K562 (cell line): ENCODE measurements around the gene PLAAT4. TPM values are rescaled to one million over a fixed set of nuclear protein-coding genes. Genes with fewer than 3 reads are reported as not detected.
A peak's percentile ranks its signal among the peaks of the same experiment; 100 is the strongest.

ENCODE experiments used
- ADNP ChIP-seq: fragments of 200-800 bp; sonication (Bioruptor generic); IDR thresholded peaks from 2 replicates; pipeline ENCODE4 v1.6.1; 2016; ENCODE audit warnings: missing genetic modification characterization, missing compliant biosample characterization
- CBFB ChIP-seq: sonication (generic); formaldehyde crosslinking; IDR thresholded peaks from 2 replicates; pipeline ENCODE4 v1.4.0; 2020; ENCODE audit warnings: mild to moderate bottlenecking, missing genetic modification reagents
- CREM ChIP-seq: IDR thresholded peaks from 2 replicates; pipeline ENCODE4 v1.6.1; 2014; ENCODE audit warnings: antibody characterized with exemption, low read depth
- ESRRB ChIP-seq: fragments of 250-450 bp; sonication (Bioruptor Pico); IDR thresholded peaks from 2 replicates; pipeline ENCODE4 v1.5.0; 2020; ENCODE audit warnings: mild to moderate bottlenecking, moderate library complexity, borderline replicate concordance
- HIVEP1 ChIP-seq: fragments of 250-450 bp; sonication (Bioruptor Pico); IDR thresholded peaks from 2 replicates; pipeline ENCODE4 v1.4.0; 2020; ENCODE audit warnings: mild to moderate bottlenecking
- MEF2D ChIP-seq: conservative IDR thresholded peaks from 2 replicates; pipeline ENCODE4 v1.6.1; 2016; ENCODE audit warnings: low read depth, missing genetic modification characterization, missing compliant biosample characterization
- NCOA6 ChIP-seq: fragments of 450-650 bp; IDR thresholded peaks from 2 replicates; pipeline ENCODE4 v1.6.1; 2017; ENCODE audit warnings: mild to moderate bottlenecking
- NUFIP1 ChIP-seq: fragments of 450-650 bp; IDR thresholded peaks from 2 replicates; pipeline ENCODE4 v1.6.1; 2018; ENCODE audit not compliant: partially characterized antibody
- PHB2 ChIP-seq: fragments of 450-650 bp; IDR thresholded peaks from 2 replicates; pipeline ENCODE4 v1.6.1; 2017; ENCODE audit warnings: low read depth
- POLR2AphosphoS2 ChIP-seq: IDR thresholded peaks from 2 replicates; pipeline ENCODE4 v1.6.1; 2012; ENCODE audit warnings: low read length, improper control_type of control experiment
- RBM15 ChIP-seq: fragments of 200-400 bp; formaldehyde crosslinking; IDR thresholded peaks from 2 replicates; pipeline ENCODE4 v1.6.1; 2018; ENCODE audit warnings: mild to moderate bottlenecking, low read length, moderate library complexity; ENCODE audit not compliant: insufficient read depth
- SRSF7 ChIP-seq: fragments of 200-400 bp; formaldehyde crosslinking; optimal IDR thresholded peaks from 2 replicates; pipeline ENCODE3; 2017; ENCODE audit warnings: mild to moderate bottlenecking, low read depth, low read length
- TCFL5 ChIP-seq: fragments of 250-450 bp; sonication (Bioruptor Pico); conservative IDR thresholded peaks from 2 replicates; pipeline ENCODE4 v1.6.1; 2021; ENCODE audit warnings: mild to moderate bottlenecking, moderate library complexity, matching md5 sums
- ZC3H11A ChIP-seq: IDR thresholded peaks from 2 replicates; pipeline ENCODE4 v1.6.1; 2012; ENCODE audit warnings: low read depth, low read length, improper control_type of control experiment
- ZFP1 ChIP-seq: fragments of 450-650 bp; formaldehyde crosslinking; IDR thresholded peaks from 2 replicates; pipeline ENCODE4 v1.4.0; 2020; ENCODE audit warnings: mild to moderate bottlenecking, mixed read lengths
- ZNF75A ChIP-seq: fragments of 450-650 bp; formaldehyde crosslinking; IDR thresholded peaks from 2 replicates; pipeline ENCODE4 v1.4.0; 2020; ENCODE audit warnings: mild to moderate bottlenecking
- ZNF780A ChIP-seq: fragments of 250-450 bp; sonication (Bioruptor Pico); IDR thresholded peaks from 2 replicates; pipeline ENCODE4 v1.5.0; 2021; ENCODE audit warnings: mild to moderate bottlenecking
- ZNF785 ChIP-seq: fragments of 250-450 bp; sonication (Bioruptor Pico); IDR thresholded peaks from 2 replicates; pipeline ENCODE4 v1.4.0; 2020; ENCODE audit warnings: mild to moderate bottlenecking
- polyA plus RNA-seq, 8 experiments: library from polyadenylated mRNA; depleted of rRNA in 4 of 8; stranded (reverse) in 5 of 8; unstranded in 3 of 8; fragments of >200 nt; fragmentation: Nextera tagmentation in 2 of 8; fragmentation: Illumina TruSeq in 1 of 8; extraction: Ambion mirVana in 2 of 8; extraction: Trizol in 1 of 8; gene quantifications; 2 replicates each; pipeline versions ENCODE4 v1.2.1 to v1.2.3, GENCODE V29; 2011 to 2014; ENCODE audit warnings: inconsistent platforms in 1 of 8, missing spikeins in 1 of 8
- total RNA-seq, 7 experiments: library from RNA; depleted of rRNA in 6 of 7; stranded (reverse); fragments of >200 nt in 6 of 7; fragmentation: Illumina TruSeq in 2 of 7; extraction: Trizol in 2 of 7; gene quantifications; 2 replicates each; pipeline versions ENCODE4 v1.2.1 to v1.2.3, GENCODE V29; 2011 to 2021; ENCODE audit warnings: low replicate concordance in 1 of 7
- TF ChIP-seq, protein P1 (sequence below): fragments of 250-450 bp; sonication (Bioruptor Pico); IDR thresholded peaks from 2 replicates; pipeline ENCODE4 v1.8.0; 2022; ENCODE audit warnings: inconsistent platforms, mild to moderate bottlenecking, moderate library complexity, borderline replicate concordance
- TF ChIP-seq, protein P2 (sequence below), 2 experiments: fragments of 450-650 bp; conservative IDR thresholded peaks; 2 replicates each; pipeline ENCODE4 v1.6.1; 2017; ENCODE audit warnings: mild to moderate bottlenecking in 2 of 2, moderate library complexity in 2 of 2
- TF ChIP-seq, protein P3 (sequence below): sonication (generic); formaldehyde crosslinking; IDR thresholded peaks from 2 replicates; pipeline ENCODE4 v1.9.0; 2022; ENCODE audit warnings: mild to moderate bottlenecking, missing genetic modification reagents
- TF ChIP-seq, protein P4 (sequence below): fragments of 450-650 bp; IDR thresholded peaks from 2 replicates; pipeline ENCODE4 v1.7.1; 2018; ENCODE audit warnings: mild to moderate bottlenecking, low read depth; ENCODE audit not compliant: partially characterized antibody
- TF ChIP-seq, protein P5 (sequence below): fragments of 250-450 bp; sonication (Bioruptor Pico); IDR thresholded peaks from 2 replicates; pipeline ENCODE4 v1.4.0; 2020

PLAAT4 gene
- total and polyA plus RNA-seq, 9 of the 15 experiments (the other 6 are each of a cell fraction or from before 2014, with no cell fraction given): 0.54 to 3.0 (median 1.3) TPM; not detected in 1

DNA sequence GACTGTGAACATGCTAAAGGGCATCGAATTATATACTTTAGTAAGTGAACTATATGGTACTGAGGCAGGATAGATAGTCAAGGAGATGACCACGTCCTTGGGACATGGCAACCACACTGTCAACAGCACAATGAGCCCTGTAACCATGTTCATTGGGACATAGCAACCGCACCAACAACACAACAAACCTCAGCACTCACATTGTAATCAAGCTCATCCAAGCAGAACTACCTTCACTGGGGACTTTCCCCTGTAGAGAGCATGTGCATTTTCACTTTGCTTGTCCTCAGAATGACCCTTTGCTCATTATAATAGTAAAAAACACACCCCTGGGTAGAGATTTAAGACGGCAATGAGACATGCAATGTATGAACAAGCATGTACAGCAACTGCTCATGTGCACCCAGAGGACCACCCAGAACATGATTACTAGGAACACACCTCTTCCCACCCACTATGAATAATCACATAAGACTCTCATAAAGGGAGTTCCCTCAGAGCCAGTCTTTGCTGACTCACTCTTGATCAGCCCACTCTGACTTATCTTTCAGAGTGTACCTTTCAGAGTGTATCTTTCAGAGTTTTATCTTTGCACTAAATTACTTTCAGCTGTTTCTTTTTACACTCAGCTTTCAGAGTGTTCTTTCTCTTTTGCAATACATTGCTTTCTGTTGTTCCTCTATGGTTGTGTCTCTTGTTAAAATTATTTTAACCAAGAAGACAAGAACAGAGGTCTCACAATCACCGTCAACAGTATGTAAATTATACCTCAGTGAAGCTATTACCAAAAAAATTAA lies 30.6 kb downstream of the PLAAT4 start (continued):
- TF ChIP-seq, protein P1, sequence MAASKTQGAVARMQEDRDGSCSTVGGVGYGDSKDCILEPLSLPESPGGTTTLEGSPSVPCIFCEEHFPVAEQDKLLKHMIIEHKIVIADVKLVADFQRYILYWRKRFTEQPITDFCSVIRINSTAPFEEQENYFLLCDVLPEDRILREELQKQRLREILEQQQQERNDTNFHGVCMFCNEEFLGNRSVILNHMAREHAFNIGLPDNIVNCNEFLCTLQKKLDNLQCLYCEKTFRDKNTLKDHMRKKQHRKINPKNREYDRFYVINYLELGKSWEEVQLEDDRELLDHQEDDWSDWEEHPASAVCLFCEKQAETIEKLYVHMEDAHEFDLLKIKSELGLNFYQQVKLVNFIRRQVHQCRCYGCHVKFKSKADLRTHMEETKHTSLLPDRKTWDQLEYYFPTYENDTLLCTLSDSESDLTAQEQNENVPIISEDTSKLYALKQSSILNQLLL (CRISPR knock-in tag): no peak
- TF ChIP-seq, protein P2, sequence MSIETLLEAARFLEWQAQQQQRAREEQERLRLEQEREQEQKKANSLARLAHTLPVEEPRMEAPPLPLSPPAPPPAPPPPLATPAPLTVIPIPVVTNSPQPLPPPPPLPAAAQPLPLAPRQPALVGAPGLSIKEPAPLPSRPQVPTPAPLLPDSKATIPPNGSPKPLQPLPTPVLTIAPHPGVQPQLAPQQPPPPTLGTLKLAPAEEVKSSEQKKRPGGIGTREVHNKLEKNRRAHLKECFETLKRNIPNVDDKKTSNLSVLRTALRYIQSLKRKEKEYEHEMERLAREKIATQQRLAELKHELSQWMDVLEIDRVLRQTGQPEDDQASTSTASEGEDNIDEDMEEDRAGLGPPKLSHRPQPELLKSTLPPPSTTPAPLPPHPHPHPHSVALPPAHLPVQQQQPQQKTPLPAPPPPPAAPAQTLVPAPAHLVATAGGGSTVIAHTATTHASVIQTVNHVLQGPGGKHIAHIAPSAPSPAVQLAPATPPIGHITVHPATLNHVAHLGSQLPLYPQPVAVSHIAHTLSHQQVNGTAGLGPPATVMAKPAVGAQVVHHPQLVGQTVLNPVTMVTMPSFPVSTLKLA (conservative IDR thresholded peaks at IDR 0.05): peak; percentile 39 to 74; a peak in 2 of 4 replicates
- TF ChIP-seq NCOA6: peak; percentile 41; the same call in 1 of the 2 replicates
- TF ChIP-seq NUFIP1: no peak
- TF ChIP-seq CBFB: no peak
- TF ChIP-seq ZNF75A: no peak
- TF ChIP-seq ZNF780A (CRISPR knock-in tag): no peak
- TF ChIP-seq MEF2D (tag): no peak; the same call in 1 of the 2 replicates
- no peak for TF ChIP-seq RBM15
- no peak for TF ChIP-seq ESRRB (CRISPR knock-in tag)
- TF ChIP-seq, protein P3, sequence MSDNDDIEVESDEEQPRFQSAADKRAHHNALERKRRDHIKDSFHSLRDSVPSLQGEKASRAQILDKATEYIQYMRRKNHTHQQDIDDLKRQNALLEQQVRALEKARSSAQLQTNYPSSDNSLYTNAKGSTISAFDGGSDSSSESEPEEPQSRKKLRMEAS (CRISPR knock-in tag): peak; percentile 52; the same call in 1 of the 2 replicates
- no peak for TF ChIP-seq ZC3H11A
- TF ChIP-seq POLR2AphosphoS2: no peak
- no peak for TF ChIP-seq ADNP
- TF ChIP-seq, protein P4, sequence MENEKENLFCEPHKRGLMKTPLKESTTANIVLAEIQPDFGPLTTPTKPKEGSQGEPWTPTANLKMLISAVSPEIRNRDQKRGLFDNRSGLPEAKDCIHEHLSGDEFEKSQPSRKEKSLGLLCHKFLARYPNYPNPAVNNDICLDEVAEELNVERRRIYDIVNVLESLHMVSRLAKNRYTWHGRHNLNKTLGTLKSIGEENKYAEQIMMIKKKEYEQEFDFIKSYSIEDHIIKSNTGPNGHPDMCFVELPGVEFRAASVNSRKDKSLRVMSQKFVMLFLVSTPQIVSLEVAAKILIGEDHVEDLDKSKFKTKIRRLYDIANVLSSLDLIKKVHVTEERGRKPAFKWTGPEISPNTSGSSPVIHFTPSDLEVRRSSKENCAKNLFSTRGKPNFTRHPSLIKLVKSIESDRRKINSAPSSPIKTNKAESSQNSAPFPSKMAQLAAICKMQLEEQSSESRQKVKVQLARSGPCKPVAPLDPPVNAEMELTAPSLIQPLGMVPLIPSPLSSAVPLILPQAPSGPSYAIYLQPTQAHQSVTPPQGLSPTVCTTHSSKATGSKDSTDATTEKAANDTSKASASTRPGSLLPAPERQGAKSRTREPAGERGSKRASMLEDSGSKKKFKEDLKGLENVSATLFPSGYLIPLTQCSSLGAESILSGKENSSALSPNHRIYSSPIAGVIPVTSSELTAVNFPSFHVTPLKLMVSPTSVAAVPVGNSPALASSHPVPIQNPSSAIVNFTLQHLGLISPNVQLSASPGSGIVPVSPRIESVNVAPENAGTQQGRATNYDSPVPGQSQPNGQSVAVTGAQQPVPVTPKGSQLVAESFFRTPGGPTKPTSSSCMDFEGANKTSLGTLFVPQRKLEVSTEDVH: no peak
- no peak for TF ChIP-seq TCFL5
- TF ChIP-seq ZNF785 (CRISPR knock-in tag): no peak
- TF ChIP-seq SRSF7: no peak
- TF ChIP-seq PHB2: no peak
- TF ChIP-seq HIVEP1 (CRISPR knock-in tag): no peak
- TF ChIP-seq, protein P5, sequence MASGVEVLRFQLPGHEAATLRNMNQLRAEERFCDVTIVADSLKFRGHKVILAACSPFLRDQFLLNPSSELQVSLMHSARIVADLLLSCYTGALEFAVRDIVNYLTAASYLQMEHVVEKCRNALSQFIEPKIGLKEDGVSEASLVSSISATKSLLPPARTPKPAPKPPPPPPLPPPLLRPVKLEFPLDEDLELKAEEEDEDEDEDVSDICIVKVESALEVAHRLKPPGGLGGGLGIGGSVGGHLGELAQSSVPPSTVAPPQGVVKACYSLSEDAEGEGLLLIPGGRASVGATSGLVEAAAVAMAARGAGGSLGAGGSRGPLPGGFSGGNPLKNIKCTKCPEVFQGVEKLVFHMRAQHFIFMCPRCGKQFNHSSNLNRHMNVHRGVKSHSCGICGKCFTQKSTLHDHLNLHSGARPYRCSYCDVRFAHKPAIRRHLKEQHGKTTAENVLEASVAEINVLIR (CRISPR knock-in tag): no peak
- peak; percentile 64; the same call in 1 of the 2 replicates for TF ChIP-seq CREM
- no peak for TF ChIP-seq ZFP1 (CRISPR knock-in tag)
